Astrocyte (in vitro differentiated cells and primary cell): ENCODE data around the gene ENOX1.

Source experiments
- CTCF ChIP-seq: IDR thresholded peaks from 2 replicates; pipeline ENCODE4 v1.5.1; 2011; ENCODE audit warnings: low read depth, mild to moderate bottlenecking, inconsistent platforms, low read length, moderate library complexity; ENCODE audit not compliant: insufficient read depth
- EZH2 ChIP-seq: IDR thresholded peaks from 2 replicates; pipeline ENCODE4 v1.6.1; 2012; ENCODE audit warnings: mild to moderate bottlenecking, low read length, inconsistent platforms; ENCODE audit not compliant: insufficient read depth

- TF ChIP-seq CTCF, result no peak
- TF ChIP-seq EZH2, result no peak
These were observed 433.1 kb downstream of the ENOX1 start for GRCh38 chr13:43353631-43354030.
